ENCODE data around the gene TCF4. TPM values are rescaled to one million over a fixed set of nuclear protein-coding genes. Genes with fewer than 3 reads are reported as not detected.

The TCF4 gene
- total RNA-seq, 1 donor from 2014 or later, result 115 TPM

DNA sequence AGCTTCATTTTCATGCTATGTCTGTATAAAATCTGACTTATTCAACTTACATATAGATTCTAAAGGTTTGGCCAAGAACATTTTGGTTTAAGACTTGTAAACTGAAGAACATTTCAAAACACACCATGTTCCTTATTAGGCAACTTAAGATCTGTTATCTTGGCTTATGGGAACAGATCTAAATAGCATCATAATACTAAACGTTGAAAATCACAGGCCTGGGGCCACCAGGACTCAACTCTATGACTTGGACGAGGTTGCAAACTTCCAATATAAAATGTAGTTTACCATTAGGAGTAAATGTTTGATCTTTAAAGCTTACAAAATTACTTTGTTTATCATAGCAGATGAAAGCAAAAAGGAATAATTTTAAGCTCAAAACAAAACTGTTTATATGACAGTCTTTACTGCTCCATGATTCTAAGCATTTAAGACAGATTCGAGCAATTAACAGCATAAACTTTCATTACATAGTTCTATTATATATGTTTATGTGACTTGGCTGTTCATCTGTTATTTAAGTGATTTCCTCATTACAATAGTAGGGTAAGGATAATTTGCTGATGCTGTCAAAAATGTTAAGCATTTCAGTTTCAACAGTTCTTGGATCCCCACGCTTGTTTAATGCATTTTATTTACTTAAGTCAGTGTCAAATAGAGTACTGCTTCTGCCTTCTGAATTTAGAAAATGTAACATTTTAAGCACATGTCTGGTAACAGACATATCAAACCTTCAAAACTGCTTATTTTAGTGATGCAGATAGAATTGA, 8.3 kb downstream of the TCF4 start:
- Histone ChIP-seq H3K36me3 (ENCODE audit: insufficient read depth, low read length) (peaks cover 4% of the 10 kb centered on the region), H3K4me2 (ENCODE audit: low read length) (no peak overlapping the region), H3K27ac (ENCODE audit: low read depth, low read length) (no peak overlapping the region), H4K20me1 (ENCODE audit: insufficient read depth, low read length) (peaks cover 12% of the 10 kb centered on the region), H3K79me2 (ENCODE audit: insufficient read depth, low read length) (peaks cover 91% of the 10 kb centered on the region), H3K9ac (ENCODE audit: low read length) (no peak overlapping the region), H3K4me3 (ENCODE audit: insufficient read depth, low read depth, low read length) (no peak overlapping the region), H3K27me3 (ENCODE audit: insufficient read depth, low read length) (no peaks in the 10 kb centered on the region), H3K4me1 (ENCODE audit: insufficient read depth, low read length) (no peaks in the 10 kb centered on the region), H3K9me3 (ENCODE audit: insufficient read depth, low read depth, low read length) (no peaks in the 10 kb centered on the region), H2AFZ (ENCODE audit: low read depth, low read length) (no peak overlapping the region)
- no peak for TF ChIP-seq EZH2 (IDR thresholded peaks at IDR 0.05; ENCODE audit: insufficient read depth, low read length)
- TF ChIP-seq, protein P1, sequence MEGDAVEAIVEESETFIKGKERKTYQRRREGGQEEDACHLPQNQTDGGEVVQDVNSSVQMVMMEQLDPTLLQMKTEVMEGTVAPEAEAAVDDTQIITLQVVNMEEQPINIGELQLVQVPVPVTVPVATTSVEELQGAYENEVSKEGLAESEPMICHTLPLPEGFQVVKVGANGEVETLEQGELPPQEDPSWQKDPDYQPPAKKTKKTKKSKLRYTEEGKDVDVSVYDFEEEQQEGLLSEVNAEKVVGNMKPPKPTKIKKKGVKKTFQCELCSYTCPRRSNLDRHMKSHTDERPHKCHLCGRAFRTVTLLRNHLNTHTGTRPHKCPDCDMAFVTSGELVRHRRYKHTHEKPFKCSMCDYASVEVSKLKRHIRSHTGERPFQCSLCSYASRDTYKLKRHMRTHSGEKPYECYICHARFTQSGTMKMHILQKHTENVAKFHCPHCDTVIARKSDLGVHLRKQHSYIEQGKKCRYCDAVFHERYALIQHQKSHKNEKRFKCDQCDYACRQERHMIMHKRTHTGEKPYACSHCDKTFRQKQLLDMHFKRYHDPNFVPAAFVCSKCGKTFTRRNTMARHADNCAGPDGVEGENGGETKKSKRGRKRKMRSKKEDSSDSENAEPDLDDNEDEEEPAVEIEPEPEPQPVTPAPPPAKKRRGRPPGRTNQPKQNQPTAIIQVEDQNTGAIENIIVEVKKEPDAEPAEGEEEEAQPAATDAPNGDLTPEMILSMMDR (IDR thresholded peaks at IDR 0.05; ENCODE audit: insufficient read depth, low read depth, low read length), result no peak
- Mint-ChIP-seq H3K4me3 (ENCODE audit: unreplicated experiment) (no peak overlapping the region), H3K27ac (ENCODE audit: unreplicated experiment) (no peak overlapping the region), H3K27me3 (ENCODE audit: low read depth, unreplicated experiment) (no peaks in the 10 kb centered on the region), H3K9me3 (ENCODE audit: unreplicated experiment) (no peaks in the 10 kb centered on the region), H3K4me1 (ENCODE audit: low read depth, unreplicated experiment) (peaks cover 18% of the 10 kb centered on the region), H3K36me3 (ENCODE audit: low read depth, unreplicated experiment) (no peaks in the 10 kb centered on the region)
- DNase-seq (ENCODE audit: low read depth) (no peak), FAIRE-seq (peak; percentile 66)

GRCh38 chr18:55577812-55578539, 10.0 kb downstream of the TCF4 start:
- Mint-ChIP-seq H3K27ac (ENCODE audit: unreplicated experiment) (no peak overlapping the region), H3K27me3 (ENCODE audit: low read depth, unreplicated experiment) (no peaks in the 10 kb centered on the region), H3K4me3 (ENCODE audit: unreplicated experiment) (no peak overlapping the region), H3K4me1 (ENCODE audit: low read depth, unreplicated experiment) (peaks cover 14% of the 10 kb centered on the region), H3K36me3 (ENCODE audit: low read depth, unreplicated experiment) (peaks cover 6% of the 10 kb centered on the region), H3K9me3 (ENCODE audit: unreplicated experiment) (no peaks in the 10 kb centered on the region)
- Histone ChIP-seq H3K4me1 (ENCODE audit: insufficient read depth, low read length) (no peaks in the 10 kb centered on the region), H3K27ac (ENCODE audit: low read depth, low read length) (no peak overlapping the region), H3K9me3 (ENCODE audit: insufficient read depth, low read depth, low read length) (no peaks in the 10 kb centered on the region), H2AFZ (ENCODE audit: low read depth, low read length) (no peak overlapping the region), H3K4me3 (ENCODE audit: insufficient read depth, low read depth, low read length) (no peak overlapping the region), H3K9ac (ENCODE audit: low read length) (no peak overlapping the region), H3K27me3 (ENCODE audit: insufficient read depth, low read length) (no peaks in the 10 kb centered on the region), H3K79me2 (ENCODE audit: insufficient read depth, low read length) (peaks cover 91% of the 10 kb centered on the region), H4K20me1 (ENCODE audit: insufficient read depth, low read length) (peaks cover 16% of the 10 kb centered on the region), H3K36me3 (ENCODE audit: insufficient read depth, low read length) (peaks cover 4% of the 10 kb centered on the region), H3K4me2 (ENCODE audit: low read length) (no peak overlapping the region)
- TF ChIP-seq EZH2 (IDR thresholded peaks at IDR 0.05; ENCODE audit: insufficient read depth, low read length), result no peak
- TF ChIP-seq, protein P1 (IDR thresholded peaks at IDR 0.05; ENCODE audit: insufficient read depth, low read depth, low read length), result no peak
- peak; percentile 60 for FAIRE-seq
- DNase-seq (ENCODE audit: low read depth), result no peak
